IPS-NIHi11 (cell line): ENCODE data around the gene SLC15A4.

Experiments used
- DNase-seq: peaks from one replicate; pipeline ENCODE4 v3.0.0; 2012; ENCODE audit warnings: mixed read lengths, low spot score

SLC15A4 gene

GRCh38 chr12:128754275-128754674 is 69.5 kb downstream of the SLC15A4 start:
- DNase-seq, result no peak

GRCh38 chr12:128753438-128753837 is 70.3 kb downstream of the SLC15A4 start:
- no peak for DNase-seq

- no peak for DNase-seq
Observed at GRCh38 chr12:128752386-128752785, 71.4 kb downstream of the SLC15A4 start.

GRCh38 chr12:128747441-128747840 is 76.3 kb downstream of the SLC15A4 start:
- DNase-seq, result no peak

- DNase-seq, result no peak
Observed at GRCh38 chr12:128745772-128746689, 77.7 kb downstream of the SLC15A4 start.

GRCh38 chr12:128743916-128744315 is 79.8 kb downstream of the SLC15A4 start:
- DNase-seq, result no peak
